ENCODE results near the gene LYRM2. TPM values are rescaled to one million over a fixed set of nuclear protein-coding genes. Genes with fewer than 3 reads are reported as not detected.

LYRM2 gene
- total RNA-seq, 1 experiment from 2014 or later, result 39.4 TPM

GRCh38 chr6:89681983-89682564 lies 43.5 kb upstream of the LYRM2 start:
- H3K36me3 ChIP-seq (ENCODE audit: control insufficient read depth, insufficient read depth, low read length), result peaks cover 26% of the 10 kb centered on the region
- H3K4me1 ChIP-seq (ENCODE audit: control insufficient read depth, insufficient read depth, low read length), result no peaks in the 10 kb centered on the region
- TF ChIP-seq POLR2AphosphoS5 (IDR thresholded peaks at IDR 0.05; ENCODE audit: low read depth, low read length) (no peak), TCF7L2 (IDR thresholded peaks at IDR 0.05; ENCODE audit: low read depth, low read length) (no peak), REST (IDR thresholded peaks at IDR 0.05; ENCODE audit: insufficient read depth in 1 of 2, low read depth in 2 of 2, low read length in 1 of 2) (no peak), SIN3A (IDR thresholded peaks at IDR 0.05; ENCODE audit: borderline replicate concordance, insufficient read depth, low read depth, low read length) (no peak)
- TF ChIP-seq, protein P1, sequence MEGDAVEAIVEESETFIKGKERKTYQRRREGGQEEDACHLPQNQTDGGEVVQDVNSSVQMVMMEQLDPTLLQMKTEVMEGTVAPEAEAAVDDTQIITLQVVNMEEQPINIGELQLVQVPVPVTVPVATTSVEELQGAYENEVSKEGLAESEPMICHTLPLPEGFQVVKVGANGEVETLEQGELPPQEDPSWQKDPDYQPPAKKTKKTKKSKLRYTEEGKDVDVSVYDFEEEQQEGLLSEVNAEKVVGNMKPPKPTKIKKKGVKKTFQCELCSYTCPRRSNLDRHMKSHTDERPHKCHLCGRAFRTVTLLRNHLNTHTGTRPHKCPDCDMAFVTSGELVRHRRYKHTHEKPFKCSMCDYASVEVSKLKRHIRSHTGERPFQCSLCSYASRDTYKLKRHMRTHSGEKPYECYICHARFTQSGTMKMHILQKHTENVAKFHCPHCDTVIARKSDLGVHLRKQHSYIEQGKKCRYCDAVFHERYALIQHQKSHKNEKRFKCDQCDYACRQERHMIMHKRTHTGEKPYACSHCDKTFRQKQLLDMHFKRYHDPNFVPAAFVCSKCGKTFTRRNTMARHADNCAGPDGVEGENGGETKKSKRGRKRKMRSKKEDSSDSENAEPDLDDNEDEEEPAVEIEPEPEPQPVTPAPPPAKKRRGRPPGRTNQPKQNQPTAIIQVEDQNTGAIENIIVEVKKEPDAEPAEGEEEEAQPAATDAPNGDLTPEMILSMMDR (IDR thresholded peaks at IDR 0.05), result no peak
- H3K4me3 ChIP-seq (ENCODE audit: low read depth in 2 of 2, low read length in 2 of 2), result no peak overlapping the region
- in situ Hi-C loops (cut with HindIII; ENCODE audit: low pct_unique_long_range_greater_than_20kb, low sequenced_read_pairs), result no loop called here
- no peak for DNase-seq (ENCODE audit: low read depth, low spot score)
- ATAC-seq, result no peak
- ChIA-PET CTCF (no interaction called here), POLR2A (no interaction called here)
- no TSS peak for BruUV-seq (replicated peaks)
- no peaks in the 10 kb centered on the region for H3K27me3 ChIP-seq (ENCODE audit: control insufficient read depth, insufficient read depth, low read length)
- intact Hi-C loops (cut with micrococcal nuclease; ENCODE audit: unreplicated experiment), result no loop called here
- H3K27ac ChIP-seq (ENCODE audit: low read length), result no peak overlapping the region
- no peaks in the 10 kb centered on the region for H3K9me3 ChIP-seq (ENCODE audit: control insufficient read depth, insufficient read depth, low read depth, low read length)

- ATAC-seq, result no peak
- H3K27me3 ChIP-seq (ENCODE audit: control insufficient read depth, insufficient read depth, low read length), result no peaks in the 10 kb centered on the region
- no peaks in the 10 kb centered on the region for H3K9me3 ChIP-seq (ENCODE audit: control insufficient read depth, insufficient read depth, low read depth, low read length)
- ChIA-PET POLR2A (no interaction called here), CTCF (no interaction called here)
- no peaks in the 10 kb centered on the region for H3K4me1 ChIP-seq (ENCODE audit: control insufficient read depth, insufficient read depth, low read length)
- H3K36me3 ChIP-seq (ENCODE audit: control insufficient read depth, insufficient read depth, low read length), result peaks cover 27% of the 10 kb centered on the region
- H3K4me3 ChIP-seq (ENCODE audit: low read depth in 2 of 2, low read length in 2 of 2), result no peak overlapping the region
- TF ChIP-seq POLR2AphosphoS5 (IDR thresholded peaks at IDR 0.05; ENCODE audit: low read depth, low read length), result no peak
- TF ChIP-seq TCF7L2 (IDR thresholded peaks at IDR 0.05; ENCODE audit: low read depth, low read length), result no peak
- TF ChIP-seq, protein P1 (IDR thresholded peaks at IDR 0.05), result no peak
- no peak for TF ChIP-seq REST (IDR thresholded peaks at IDR 0.05; ENCODE audit: insufficient read depth in 1 of 2, low read depth in 2 of 2, low read length in 1 of 2)
- TF ChIP-seq SIN3A (IDR thresholded peaks at IDR 0.05; ENCODE audit: borderline replicate concordance, insufficient read depth, low read depth, low read length), result no peak
- DNase-seq (ENCODE audit: low read depth, low spot score), result no peak
- intact Hi-C loops (cut with micrococcal nuclease; ENCODE audit: unreplicated experiment) (no loop called here), in situ Hi-C loops (cut with HindIII; ENCODE audit: low pct_unique_long_range_greater_than_20kb, low sequenced_read_pairs) (no loop called here)
- no TSS peak for BruUV-seq (replicated peaks)
- H3K27ac ChIP-seq (ENCODE audit: low read length), result no peak overlapping the region
Observed at GRCh38 chr6:89680551-89680950, 42.0 kb upstream of the LYRM2 start.

All from Panc1 (cell line).